MM.1S (cell line): Measurements from ENCODE around the gene GLCCI1.

ENCODE experiments used
- DNase-seq: peaks from one replicate; pipeline ENCODE4 v3.0.0-alpha.2; 2015
- H2AFZ ChIP-seq: fragments of 300-600 bp; sonication (generic); 2 replicates; pipeline ENCODE4 v1.6.0; 2016; ENCODE audit warnings: antibody characterized with exemption, low read length
- H3F3A ChIP-seq: fragments of 300-600 bp; sonication (generic); 2 replicates; pipeline ENCODE4 v1.6.1; 2016; ENCODE audit warnings: mild to moderate bottlenecking, antibody characterized with exemption, low read length, moderate library complexity, mixed read lengths; ENCODE audit not compliant: insufficient read depth
- H3K27ac ChIP-seq: fragments of 300-600 bp; sonication (generic); 2 replicates; pipeline ENCODE4 v1.5.1; 2016; ENCODE audit warnings: mild to moderate bottlenecking, low read length
- H3K27me3 ChIP-seq: fragments of 300-600 bp; sonication (generic); replicated peaks from 2 replicates; pipeline ENCODE4 v1.6.0; 2016; ENCODE audit warnings: low read length; ENCODE audit not compliant: insufficient read depth
- H3K36me3 ChIP-seq: fragments of 300-600 bp; sonication (generic); replicated peaks from 2 replicates; pipeline ENCODE4 v1.6.1; 2016; ENCODE audit warnings: mild to moderate bottlenecking, low read length, mixed read lengths; ENCODE audit not compliant: insufficient read depth
- H3K4me1 ChIP-seq: fragments of 300-600 bp; sonication (generic); 2 replicates; pipeline ENCODE4 v1.6.1; 2016; ENCODE audit warnings: low read length, mixed read lengths
- H3K4me2 ChIP-seq: fragments of 300-600 bp; sonication (generic); 2 replicates; pipeline ENCODE4 v1.6.0; 2016; ENCODE audit warnings: low read depth, low read length
- H3K4me3 ChIP-seq: fragments of 300-600 bp; sonication (generic); 2 replicates; pipeline ENCODE4 v1.5.1; 2016; ENCODE audit warnings: low read length, mixed read lengths
- H3K79me2 ChIP-seq: fragments of 300-600 bp; sonication (generic); 2 replicates; pipeline ENCODE4 v1.6.1; 2016; ENCODE audit warnings: mixed run types, low read length, mixed read lengths
- H3K9ac ChIP-seq: fragments of 300-600 bp; sonication (generic); 2 replicates; pipeline ENCODE4 v1.6.1; 2016; ENCODE audit warnings: low read length, mixed read lengths
- H3K9me2 ChIP-seq: fragments of 300-600 bp; sonication (generic); replicated peaks from 2 replicates; pipeline ENCODE4 v1.6.1; 2016; ENCODE audit warnings: mild to moderate bottlenecking, low read length, mixed read lengths; ENCODE audit not compliant: insufficient read depth
- H3K9me3 ChIP-seq: fragments of 300-600 bp; sonication (generic); replicated peaks from 2 replicates; pipeline ENCODE4 v1.6.1; 2016; ENCODE audit warnings: mild to moderate bottlenecking, low read length, mixed read lengths; ENCODE audit not compliant: insufficient read depth
- H4K20me1 ChIP-seq: fragments of 300-600 bp; sonication (generic); 2 replicates; pipeline ENCODE4 v1.6.1; 2016; ENCODE audit warnings: mild to moderate bottlenecking, low read length, moderate library complexity, mixed read lengths; ENCODE audit not compliant: insufficient read depth
- CTCF ChIP-seq: fragments of 300-600 bp; sonication (generic); IDR thresholded peaks from 2 replicates; pipeline ENCODE4 v1.5.1; 2016; ENCODE audit warnings: antibody characterized with exemption, low read length, mixed read lengths
- EZH2 ChIP-seq: fragments of 300-600 bp; sonication (generic); optimal IDR thresholded peaks from 2 replicates; pipeline ENCODE3; 2017; ENCODE audit warnings: low read depth, mild to moderate bottlenecking, antibody characterized with exemption, low read length, mixed read lengths
- EZH2phosphoT487 ChIP-seq: fragments of 300-600 bp; sonication (generic); IDR thresholded peaks from 2 replicates; pipeline ENCODE4 v1.6.1; 2018; ENCODE audit warnings: antibody characterized with exemption, low read length

GLCCI1 gene

GRCh38 chr7:7938471-7938870, 30.1 kb upstream of the GLCCI1 start:
- Histone ChIP-seq H3K4me2 (no peak overlapping the region), H3K9ac (no peak overlapping the region), H3K27me3 (no peaks in the 10 kb centered on the region), H3K4me3 (no peak overlapping the region), H3K9me3 (no peaks in the 10 kb centered on the region), H3K9me2 (no peaks in the 10 kb centered on the region), H3K36me3 (no peaks in the 10 kb centered on the region), H3K79me2 (no peaks in the 10 kb centered on the region), H4K20me1 (no peaks in the 10 kb centered on the region), H3K27ac (no peak overlapping the region), H3F3A (peaks cover 6% of the 10 kb centered on the region), H2AFZ (no peak overlapping the region), H3K4me1 (peaks cover 6% of the 10 kb centered on the region)
- TF ChIP-seq EZH2phosphoT487 (no peak), EZH2 (no peak), CTCF (no peak)
- DNase-seq: no peak

- no peaks in the 10 kb centered on the region for H3K36me3 ChIP-seq
- no peaks in the 10 kb centered on the region for H3K27me3 ChIP-seq
- peak overlapping the region; percentile 87 for H3K4me2 ChIP-seq
- peak overlapping the region; percentile 57 for H3K9ac ChIP-seq
- TF ChIP-seq EZH2: no peak
- no peak for TF ChIP-seq CTCF
- no peak for TF ChIP-seq EZH2phosphoT487
- peaks cover 34% of the 10 kb centered on the region for H3F3A ChIP-seq
- DNase-seq: peak; percentile 21
- no peaks in the 10 kb centered on the region for H3K79me2 ChIP-seq
- H3K9me2 ChIP-seq: no peaks in the 10 kb centered on the region
- no peaks in the 10 kb centered on the region for H3K9me3 ChIP-seq
- peak overlapping the region; percentile 48 for H2AFZ ChIP-seq
- no peaks in the 10 kb centered on the region for H4K20me1 ChIP-seq
- peaks cover 36% of the 10 kb centered on the region for H3K4me1 ChIP-seq
- peak overlapping the region; percentile 94 for H3K27ac ChIP-seq
- peak overlapping the region; percentile 52 for H3K4me3 ChIP-seq
Measured at GRCh38 chr7:7943951-7944350, 24.6 kb upstream of the GLCCI1 start.

GRCh38 chr7:7944619-7945282, 23.8 kb upstream of the GLCCI1 start:
- H3K4me3 ChIP-seq: peak overlapping the region; percentile 52
- peaks cover 34% of the 10 kb centered on the region for H3F3A ChIP-seq
- TF ChIP-seq EZH2: no peak
- TF ChIP-seq EZH2phosphoT487: no peak
- no peak for TF ChIP-seq CTCF
- H3K9me3 ChIP-seq: no peaks in the 10 kb centered on the region
- H2AFZ ChIP-seq: peak overlapping the region; percentile 48
- no peaks in the 10 kb centered on the region for H3K36me3 ChIP-seq
- no peaks in the 10 kb centered on the region for H3K9me2 ChIP-seq
- DNase-seq: peak; percentile 97
- H3K9ac ChIP-seq: peak overlapping the region; percentile 57
- peak overlapping the region; percentile 87 for H3K4me2 ChIP-seq
- H3K4me1 ChIP-seq: peaks cover 36% of the 10 kb centered on the region
- peak overlapping the region; percentile 94 for H3K27ac ChIP-seq
- no peaks in the 10 kb centered on the region for H3K79me2 ChIP-seq
- H3K27me3 ChIP-seq: no peaks in the 10 kb centered on the region
- no peaks in the 10 kb centered on the region for H4K20me1 ChIP-seq
